Activated T-cell treated with anti-CD3 and anti-CD28 coated beads, Interleukin-2, amount 50 U/mL, for 4 hours (primary cell): ENCODE data around the gene KHDC4. TPM values are rescaled to one million over a fixed set of nuclear protein-coding genes. Genes with fewer than 3 reads are reported as not detected.
"Not testable (repeated sequence)": the region's sequence is repeated elsewhere in the genome, so short reads cannot be mapped to it uniquely, and the experiment has no call there.

Experiments
- ATAC-seq, 2 donors: fragments of 200-7000 bp; cut with Tn5 transposase; one replicate each; pipeline ENCODE4 v1.10.0; 2021
- DNase-seq: peaks from one replicate; pipeline ENCODE4 v3.0.0-alpha.2; 2020
- H3K27me3 Mint-ChIP-seq: one replicate; pipeline ENCODE4 v1.8.0; 2021; ENCODE audit warnings: low read depth, mixed read lengths
- H3K36me3 Mint-ChIP-seq: one replicate; pipeline ENCODE4 v1.8.0; 2022; ENCODE audit warnings: mixed read lengths; ENCODE audit not compliant: insufficient read depth
- H3K4me1 Mint-ChIP-seq: one replicate; pipeline ENCODE4 v1.8.0; 2021; ENCODE audit warnings: low read depth, mixed read lengths
- H3K4me3 Mint-ChIP-seq: one replicate; pipeline ENCODE4 v1.8.0; 2021; ENCODE audit warnings: mild to moderate bottlenecking, moderate library complexity, mixed read lengths
- H3K9me3 Mint-ChIP-seq: one replicate; pipeline ENCODE4 v1.8.0; 2021; ENCODE audit warnings: mixed read lengths
- total RNA-seq, 3 donors: library from RNA; stranded (reverse); gene quantifications; one replicate each; pipeline ENCODE4 v1.2.1, GENCODE V29; 2021

The KHDC4 gene
- total RNA-seq, 3 donors from 2014 or later: 32.2 to 38.3 (median 37.9) TPM

- DNase-seq: no peak
- no peaks in the 10 kb centered on the region for H3K27me3 Mint-ChIP-seq
- peaks cover 44% of the 10 kb centered on the region for H3K4me1 Mint-ChIP-seq
- H3K36me3 Mint-ChIP-seq: peaks cover 1% of the 10 kb centered on the region
- no peak overlapping the region for H3K4me3 Mint-ChIP-seq
- H3K9me3 Mint-ChIP-seq: no peaks in the 10 kb centered on the region
- ATAC-seq: no peak
Observed at GRCh38 chr1:155940482-155940992, 6.3 kb upstream of the KHDC4 start.

DNA sequence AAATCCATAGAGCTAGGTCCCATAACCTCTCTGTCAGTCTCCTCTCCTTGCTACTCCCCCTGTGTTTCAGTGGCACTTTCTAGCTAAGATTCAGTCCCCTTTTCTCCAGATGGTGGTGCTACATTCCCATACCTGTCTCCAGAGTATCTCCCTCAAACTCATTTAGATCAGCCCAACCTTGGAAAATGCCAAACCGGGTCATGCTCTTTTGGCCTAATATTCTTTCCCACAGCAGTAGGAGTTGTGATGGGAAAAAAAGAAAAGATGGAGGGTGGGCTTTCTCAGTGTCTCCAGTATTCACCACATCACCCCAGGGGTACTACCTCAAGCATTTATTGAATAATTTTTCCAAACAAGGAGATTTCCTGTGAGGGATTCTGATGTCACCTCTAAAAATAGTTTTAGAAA lies 4.0 kb upstream of the KHDC4 start:
- Mint-ChIP-seq H3K4me3 (no peak overlapping the region), H3K9me3 (no peaks in the 10 kb centered on the region), H3K36me3 (no peaks in the 10 kb centered on the region), H3K4me1 (peaks cover 34% of the 10 kb centered on the region), H3K27me3 (no peaks in the 10 kb centered on the region)
- ATAC-seq: no peak
- DNase-seq: no peak

- peaks cover 34% of the 10 kb centered on the region for H3K4me1 Mint-ChIP-seq
Observed at GRCh38 chr1:155934936-155935590, 850 bp upstream of the KHDC4 start.

GRCh38 chr1:155933591-155934096 lies 569 bp downstream of the KHDC4 start:
- ATAC-seq (no peak), DNase-seq (no peak)
- peaks cover 37% of the 10 kb centered on the region for H3K4me1 Mint-ChIP-seq
- H3K9me3 Mint-ChIP-seq: no peaks in the 10 kb centered on the region
- H3K36me3 Mint-ChIP-seq: peaks cover 23% of the 10 kb centered on the region
- no peak overlapping the region for H3K4me3 Mint-ChIP-seq
- no peaks in the 10 kb centered on the region for H3K27me3 Mint-ChIP-seq

More at GRCh38 chr1:155934936-155935590, 850 bp upstream of the KHDC4 start:
- Mint-ChIP-seq H3K36me3 (peaks cover 15% of the 10 kb centered on the region), H3K4me3 (no peak overlapping the region), H3K27me3 (no peaks in the 10 kb centered on the region), H3K9me3 (no peaks in the 10 kb centered on the region)
- DNase-seq: no peak
- no peak for ATAC-seq

DNA sequence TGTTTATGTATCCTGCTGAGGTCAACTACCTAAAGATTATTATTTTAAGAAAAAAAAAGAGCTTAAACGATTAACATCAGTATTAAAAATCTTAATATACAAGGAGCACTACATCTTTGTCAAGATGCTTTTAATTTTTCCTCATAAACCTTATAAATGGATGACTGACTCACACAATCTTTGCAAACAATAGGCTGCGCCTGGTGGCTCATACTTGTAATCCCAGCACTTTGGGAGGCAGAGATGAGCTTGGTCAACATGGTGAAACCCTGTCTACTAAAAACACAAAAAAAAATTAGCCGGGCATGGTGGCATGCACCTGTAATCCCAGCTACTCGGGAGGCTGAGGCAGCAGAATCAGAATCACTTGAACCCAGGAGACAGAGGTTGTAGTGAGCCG lies 1.7 kb downstream of the KHDC4 start:
- H3K36me3 Mint-ChIP-seq: peaks cover 25% of the 10 kb centered on the region
- no peaks in the 10 kb centered on the region for H3K27me3 Mint-ChIP-seq
- no peak overlapping the region for H3K4me3 Mint-ChIP-seq

GRCh38 chr1:155932081-155932480 lies 2.1 kb downstream of the KHDC4 start:
- Mint-ChIP-seq H3K36me3 (peaks cover 26% of the 10 kb centered on the region), H3K27me3 (no peaks in the 10 kb centered on the region), H3K9me3 (no peaks in the 10 kb centered on the region), H3K4me3 (no peak overlapping the region), H3K4me1 (peaks cover 33% of the 10 kb centered on the region)
- DNase-seq: no peak
- ATAC-seq: no peak

More for the DNA sequence above, 1.7 kb downstream of the KHDC4 start:
- no peak for ATAC-seq
- DNase-seq: no peak
- Mint-ChIP-seq H3K9me3 (no peaks in the 10 kb centered on the region), H3K4me1 (peaks cover 33% of the 10 kb centered on the region)

- no peaks in the 10 kb centered on the region for H3K9me3 Mint-ChIP-seq
- no peak overlapping the region for H3K4me3 Mint-ChIP-seq
- ATAC-seq (no peak), DNase-seq (no peak)
- no peaks in the 10 kb centered on the region for H3K27me3 Mint-ChIP-seq
- H3K36me3 Mint-ChIP-seq: peaks cover 32% of the 10 kb centered on the region
- peaks cover 33% of the 10 kb centered on the region for H3K4me1 Mint-ChIP-seq
Observed at GRCh38 chr1:155931332-155932038, 2.7 kb downstream of the KHDC4 start.

GRCh38 chr1:155930725-155931124 lies 3.5 kb downstream of the KHDC4 start:
- not testable (repeated sequence) for ATAC-seq, H3K27me3 Mint-ChIP-seq, H3K4me3 Mint-ChIP-seq, DNase-seq, H3K9me3 Mint-ChIP-seq
- Mint-ChIP-seq H3K4me1 (peaks cover 33% of the 10 kb centered on the region), H3K36me3 (peaks cover 38% of the 10 kb centered on the region)

- H3K27me3 Mint-ChIP-seq: no peaks in the 10 kb centered on the region
- DNase-seq (no peak), ATAC-seq (no peak)
- H3K36me3 Mint-ChIP-seq: peaks cover 42% of the 10 kb centered on the region
- peaks cover 33% of the 10 kb centered on the region for H3K4me1 Mint-ChIP-seq
- no peak overlapping the region for H3K4me3 Mint-ChIP-seq
- H3K9me3 Mint-ChIP-seq: no peaks in the 10 kb centered on the region
Observed at GRCh38 chr1:155929057-155929456, 5.2 kb downstream of the KHDC4 start.

DNA sequence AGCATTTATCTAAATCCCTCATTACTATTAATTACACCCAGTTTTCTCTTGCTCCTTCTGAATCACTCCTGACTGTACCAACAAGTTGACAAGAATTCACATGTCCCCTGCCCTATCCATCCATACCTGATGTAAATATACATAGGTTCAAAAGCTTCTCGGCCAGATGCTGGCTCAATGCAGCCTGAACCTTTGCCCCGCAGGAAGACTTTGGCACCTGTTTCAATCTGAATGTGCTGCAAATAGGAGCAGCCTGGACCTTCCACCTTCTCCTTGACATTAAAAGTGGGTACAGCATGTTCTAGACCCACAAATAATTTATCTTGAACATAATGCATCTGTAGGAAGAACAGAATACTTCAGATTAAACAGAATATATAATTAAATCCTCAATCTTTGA lies 8.7 kb downstream of the KHDC4 start:
- Mint-ChIP-seq H3K4me3 (no peak overlapping the region), H3K27me3 (no peaks in the 10 kb centered on the region), H3K4me1 (peaks cover 15% of the 10 kb centered on the region), H3K36me3 (peaks cover 46% of the 10 kb centered on the region), H3K9me3 (no peaks in the 10 kb centered on the region)
- DNase-seq (no peak), ATAC-seq (no peak)

- Mint-ChIP-seq H3K27me3 (no peaks in the 10 kb centered on the region), H3K36me3 (peaks cover 44% of the 10 kb centered on the region), H3K4me3 (no peak overlapping the region), H3K9me3 (no peaks in the 10 kb centered on the region), H3K4me1 (peaks cover 4% of the 10 kb centered on the region)
- DNase-seq (no peak), ATAC-seq (no peak)
Observed at GRCh38 chr1:155920717-155921116, 13.5 kb downstream of the KHDC4 start.

DNA sequence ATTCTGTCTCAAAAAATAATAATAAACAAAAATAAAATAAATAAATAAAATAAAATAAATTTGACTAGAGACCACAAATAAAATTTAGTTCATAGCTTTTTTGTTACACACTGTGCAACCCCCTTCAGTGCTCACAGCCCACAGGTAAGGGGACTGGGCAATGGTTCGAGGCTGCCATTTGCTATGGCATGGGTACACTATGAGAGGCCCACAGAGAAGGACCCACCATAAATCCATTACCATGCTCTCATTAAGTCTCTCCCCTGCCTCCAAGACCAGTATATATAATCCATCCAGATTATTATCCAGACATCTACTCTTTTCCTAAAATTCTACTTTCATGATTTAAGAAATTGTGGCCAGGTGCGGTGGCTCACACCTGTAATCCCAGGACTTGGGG lies 14.4 kb downstream of the KHDC4 start:
- H3K4me1 Mint-ChIP-seq: peaks cover 4% of the 10 kb centered on the region
- no peak for ATAC-seq

DNA sequence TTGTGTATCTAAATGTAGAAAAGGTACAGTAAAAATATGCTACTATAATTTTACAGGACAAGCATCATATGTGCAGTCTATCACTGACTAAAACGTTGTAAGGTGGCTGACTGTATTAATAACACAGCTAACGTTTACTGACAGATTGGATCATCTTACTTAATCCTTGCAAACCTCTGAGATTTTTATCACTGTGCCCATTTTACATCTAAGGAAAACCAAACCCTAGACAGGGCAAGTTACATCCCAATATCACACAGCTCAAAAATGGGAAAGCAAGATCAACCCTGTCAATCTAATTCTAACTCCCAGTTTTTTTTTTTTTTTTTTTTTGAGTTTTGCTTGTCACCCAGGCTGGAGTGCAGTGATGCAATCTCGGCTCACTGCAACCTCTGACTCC lies 15.6 kb downstream of the KHDC4 start:
- H3K9me3 Mint-ChIP-seq: no peaks in the 10 kb centered on the region
- ATAC-seq (no peak), DNase-seq (no peak)
- H3K4me3 Mint-ChIP-seq: no peak overlapping the region
- peaks cover 4% of the 10 kb centered on the region for H3K4me1 Mint-ChIP-seq
- peaks cover 47% of the 10 kb centered on the region for H3K36me3 Mint-ChIP-seq
- no peaks in the 10 kb centered on the region for H3K27me3 Mint-ChIP-seq

More for the DNA sequence above, 14.4 kb downstream of the KHDC4 start:
- H3K4me3 Mint-ChIP-seq: no peak overlapping the region
- no peaks in the 10 kb centered on the region for H3K27me3 Mint-ChIP-seq
- peaks cover 44% of the 10 kb centered on the region for H3K36me3 Mint-ChIP-seq
- H3K9me3 Mint-ChIP-seq: no peaks in the 10 kb centered on the region
- no peak for DNase-seq

DNA sequence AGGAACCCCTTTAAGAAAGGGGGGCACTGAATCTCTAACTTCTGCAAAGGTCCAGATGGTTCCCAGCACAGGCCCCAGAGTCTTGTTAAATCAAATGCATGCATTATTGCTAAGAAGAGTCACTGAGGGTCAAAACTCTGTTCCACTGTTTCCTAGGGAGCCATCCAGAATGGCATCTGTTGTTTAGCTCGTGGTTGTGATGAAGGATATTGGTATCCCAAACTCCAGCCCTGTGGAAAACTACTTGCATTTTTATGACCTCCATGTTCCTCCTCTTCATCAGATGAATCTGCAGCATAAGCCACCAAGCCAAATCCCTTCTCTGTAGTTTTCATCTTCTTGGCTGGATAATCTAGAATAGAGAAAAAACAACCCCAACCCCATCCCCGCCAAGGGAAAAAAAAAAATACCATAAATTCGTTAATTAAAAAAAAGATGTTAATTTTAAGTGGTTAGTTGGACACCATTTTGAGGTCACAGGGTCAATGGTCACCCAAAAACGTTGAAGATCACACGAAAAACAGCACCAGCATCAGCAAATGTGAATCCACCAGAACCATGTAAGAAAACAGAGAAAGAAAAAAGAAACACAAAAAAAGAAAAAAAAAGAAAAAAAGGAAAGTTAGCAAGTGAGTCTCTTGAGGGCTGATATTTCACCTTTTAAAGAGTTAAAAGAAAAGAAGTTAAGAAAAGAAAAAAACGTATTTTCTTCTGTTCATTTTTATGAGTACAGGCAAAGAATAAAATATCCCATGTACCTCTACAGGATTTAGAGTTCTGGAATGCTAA lies 20.1 kb downstream of the KHDC4 start:
- DNase-seq (no peak), ATAC-seq (no peak)
- H3K4me1 Mint-ChIP-seq: peaks cover 21% of the 10 kb centered on the region
- no peaks in the 10 kb centered on the region for H3K9me3 Mint-ChIP-seq
- no peak overlapping the region for H3K4me3 Mint-ChIP-seq
- H3K36me3 Mint-ChIP-seq: peaks cover 43% of the 10 kb centered on the region
- H3K27me3 Mint-ChIP-seq: no peaks in the 10 kb centered on the region
